GM21786 (cell line): ENCODE measurements around the gene MTLN.
A peak's percentile ranks its signal among the peaks of the same experiment; 100 is the strongest.
"Not testable (repeated sequence)": the region's sequence is repeated elsewhere in the genome, so short reads cannot be mapped to it uniquely, and the experiment has no call there.

Experiments used
- ATAC-seq: cut with Tn5 transposase; IDR thresholded peaks from one replicate; pipeline ENCODE4 v1.9.1; 2021; ENCODE audit not compliant: unreplicated experiment

The MTLN gene, protein sequence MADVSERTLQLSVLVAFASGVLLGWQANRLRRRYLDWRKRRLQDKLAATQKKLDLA

GRCh38 chr2:110211938-110212858 is at the start of gene MTLN:
Gene MTLN (minus strand): TSS chr2:110212547. CDS start chr2:110212525, 22 bp downstream.
- ATAC-seq: peak; percentile 92

GRCh38 chr2:110261910-110262309 is 49.6 kb upstream of the MTLN start:
- ATAC-seq: not testable (repeated sequence)

- ATAC-seq: not testable (repeated sequence)
Observed at GRCh38 chr2:110248081-110248795, 35.9 kb upstream of the MTLN start.

DNA sequence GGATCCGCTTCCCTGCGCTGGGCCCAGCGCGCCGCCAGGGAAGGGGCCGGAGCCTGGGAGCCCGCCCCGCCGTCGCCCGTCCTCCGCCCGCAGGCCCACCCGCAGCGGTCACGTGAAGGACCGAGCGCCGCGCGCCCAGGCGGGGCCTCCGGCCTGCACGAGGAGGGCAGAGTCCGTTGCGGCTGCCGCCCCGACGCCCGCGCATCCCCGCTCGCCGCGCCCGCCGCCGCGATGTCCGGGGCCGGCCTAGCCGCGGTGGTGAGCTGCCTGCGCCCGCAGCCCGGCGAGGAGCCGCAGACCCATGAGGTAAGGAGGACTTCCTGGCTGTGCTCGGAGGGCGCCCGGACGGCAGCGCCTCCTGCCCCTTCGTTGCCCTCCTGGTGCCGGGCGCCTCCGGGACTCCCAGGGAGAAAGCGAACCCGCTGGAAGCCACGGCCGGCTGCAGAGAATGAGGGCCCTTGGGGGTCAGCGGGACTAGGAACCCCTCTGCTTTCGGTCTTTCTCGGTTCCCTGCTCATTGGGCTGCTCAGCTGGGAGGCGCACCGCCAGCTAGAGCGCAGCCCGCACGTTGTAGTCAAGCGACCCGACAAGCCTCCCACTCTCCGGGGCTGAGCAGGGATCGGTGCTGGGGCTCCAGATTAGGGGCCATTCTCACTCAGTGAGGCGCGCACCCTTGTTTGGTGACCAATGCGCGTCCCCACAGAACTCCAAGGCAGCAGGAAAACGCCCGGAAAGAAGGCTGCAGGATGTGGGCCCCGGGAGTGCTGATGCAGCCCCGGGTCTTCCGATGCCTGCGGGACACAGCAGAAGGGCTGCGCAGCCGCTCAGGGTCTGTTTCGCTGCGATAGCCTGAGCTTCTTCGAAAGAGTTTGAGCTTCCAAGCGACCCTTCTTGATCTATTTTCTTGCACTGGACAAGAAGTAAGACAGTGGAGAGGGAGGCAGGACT is 33.4 kb upstream of the MTLN start:
- ATAC-seq: not testable (repeated sequence)

- not testable (repeated sequence) for ATAC-seq
Observed at GRCh38 chr2:110243283-110243682, 30.9 kb upstream of the MTLN start.

DNA sequence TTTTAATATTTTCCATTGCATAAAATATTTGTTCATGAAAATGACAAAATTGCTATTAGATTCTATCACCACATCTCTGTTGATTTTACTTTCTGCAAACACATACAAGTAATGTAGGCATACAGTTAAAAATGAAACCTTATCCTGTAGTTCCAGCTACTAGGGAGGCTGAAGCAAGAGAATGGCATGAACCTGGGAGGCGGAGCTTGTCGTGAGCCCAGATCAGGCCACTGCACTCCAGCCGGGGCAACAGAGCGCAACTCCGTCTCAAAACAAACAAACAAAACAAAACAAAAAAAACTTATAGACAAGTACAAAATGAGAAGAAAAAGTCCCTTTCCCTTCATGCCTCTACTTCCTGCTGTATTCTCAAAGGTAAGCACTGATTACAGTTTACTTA is 22.2 kb upstream of the MTLN start:
- ATAC-seq: not testable (repeated sequence)

GRCh38 chr2:110229886-110230285 is 17.5 kb upstream of the MTLN start:
- not testable (repeated sequence) for ATAC-seq

DNA sequence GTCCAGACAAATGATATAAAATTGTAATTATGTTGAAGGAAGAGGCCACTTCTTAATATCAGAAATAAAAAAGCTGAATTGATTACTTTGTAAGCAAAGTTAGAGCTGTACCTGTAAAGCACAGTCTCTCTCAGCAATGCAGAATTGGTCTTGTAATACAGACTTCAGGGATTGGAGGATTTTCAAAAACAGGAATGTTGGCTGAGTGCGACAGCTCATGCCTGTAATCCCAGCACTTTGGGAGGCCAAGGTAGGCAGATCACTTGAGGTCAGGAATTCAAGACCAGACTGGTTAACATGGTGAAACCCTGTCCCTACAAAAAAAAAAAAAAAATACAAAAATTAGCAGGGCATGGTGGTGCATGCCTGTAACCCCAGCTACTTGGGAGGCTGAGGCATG is 10.3 kb upstream of the MTLN start:
- ATAC-seq: not testable (repeated sequence)

DNA sequence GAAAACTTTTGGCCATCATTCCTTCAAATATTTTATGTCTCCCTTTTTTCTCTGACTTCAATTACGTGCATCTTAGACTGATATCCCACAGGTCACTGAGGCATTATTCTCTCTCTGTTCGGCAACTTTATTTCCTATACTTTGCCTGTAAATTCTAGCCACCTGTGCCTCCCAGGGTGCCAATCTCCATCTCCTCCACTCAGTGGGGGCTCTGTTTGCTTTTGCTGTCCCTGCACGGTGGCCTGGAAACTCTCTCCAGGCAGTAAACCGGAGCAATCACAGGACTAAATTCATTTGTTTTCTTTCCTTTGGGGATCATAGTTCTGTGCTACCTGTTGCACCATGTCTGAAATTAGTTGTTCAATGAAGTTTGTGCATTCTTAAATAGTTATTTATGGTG is 9.6 kb upstream of the MTLN start:
- no peak for ATAC-seq

DNA sequence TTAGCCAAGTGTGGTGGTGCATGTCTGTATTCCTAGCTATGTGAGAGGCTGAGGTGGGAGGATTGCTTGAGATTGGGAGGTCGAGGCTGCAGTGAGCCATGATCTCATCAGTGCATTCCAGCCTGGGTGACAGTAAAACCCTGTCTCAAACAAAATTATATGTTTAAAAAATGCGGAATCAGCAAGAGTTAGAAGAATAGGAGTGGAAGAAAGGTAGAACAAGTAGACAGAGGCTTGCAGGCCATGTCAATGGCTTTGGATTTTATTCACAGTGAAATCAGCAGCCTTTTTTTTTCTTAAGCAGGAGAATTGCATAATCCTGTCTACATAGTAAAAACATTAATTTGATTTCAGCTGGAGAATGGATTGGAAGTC is 7.8 kb upstream of the MTLN start:
- no peak for ATAC-seq

DNA sequence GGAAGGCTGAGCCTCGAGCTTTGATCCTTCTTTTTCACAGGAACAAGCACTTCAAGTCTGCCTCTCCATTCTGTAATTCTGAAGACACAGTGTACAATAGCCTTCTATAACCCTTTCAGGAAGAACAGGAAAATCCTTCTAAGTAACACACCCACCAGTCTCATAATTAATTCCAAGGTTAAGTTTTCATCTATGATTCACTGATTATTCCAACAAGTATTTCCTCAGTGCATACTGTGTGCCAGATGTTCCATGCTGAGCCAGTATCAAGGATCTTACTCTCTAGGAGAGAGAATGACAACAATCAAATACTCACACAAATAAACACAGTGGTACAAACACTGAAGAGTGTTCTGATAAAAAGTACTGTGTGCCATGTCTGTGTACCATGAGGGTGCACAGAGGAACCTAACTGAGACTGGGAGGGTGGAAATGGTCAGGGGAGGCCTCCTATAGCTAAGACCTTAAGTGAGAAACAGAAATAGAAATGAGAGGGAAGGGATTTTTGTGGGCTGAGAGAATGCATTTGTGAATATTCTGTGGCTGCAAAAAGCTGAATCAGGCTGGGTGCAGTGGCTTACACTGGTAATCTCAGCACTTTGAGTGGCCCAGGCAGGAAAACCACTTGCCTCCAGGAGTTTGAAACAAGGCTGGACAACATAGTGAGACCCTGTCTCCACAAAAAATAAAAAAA is 7.3 kb upstream of the MTLN start:
- ATAC-seq: no peak

DNA sequence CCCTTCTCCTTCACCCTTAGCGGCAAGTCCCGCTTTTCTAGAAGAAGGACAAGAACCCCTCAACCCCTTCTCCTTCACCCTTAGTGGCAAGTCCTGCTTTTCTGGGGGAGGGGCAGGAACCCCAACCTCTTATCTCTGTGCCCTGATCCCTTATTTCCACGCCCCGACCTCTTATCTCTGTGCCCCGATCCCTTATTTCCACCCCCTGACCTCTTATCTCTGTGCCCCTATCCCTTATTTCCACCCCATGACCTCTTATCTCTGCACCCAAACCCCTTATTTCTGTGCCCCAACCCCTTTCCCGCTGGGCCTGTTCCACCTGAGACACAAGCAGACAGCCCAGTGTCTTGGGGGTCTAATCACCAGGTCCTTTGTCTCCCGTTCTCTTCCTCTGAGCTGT is 6.5 kb upstream of the MTLN start:
- not testable (repeated sequence) for ATAC-seq

- ATAC-seq: no peak
Observed at GRCh38 chr2:110216803-110217202, 4.5 kb upstream of the MTLN start.

GRCh38 chr2:110216199-110216598 is 3.9 kb upstream of the MTLN start:
- no peak for ATAC-seq

GRCh38 chr2:110215566-110216158 is 3.3 kb upstream of the MTLN start:
- no peak for ATAC-seq

DNA sequence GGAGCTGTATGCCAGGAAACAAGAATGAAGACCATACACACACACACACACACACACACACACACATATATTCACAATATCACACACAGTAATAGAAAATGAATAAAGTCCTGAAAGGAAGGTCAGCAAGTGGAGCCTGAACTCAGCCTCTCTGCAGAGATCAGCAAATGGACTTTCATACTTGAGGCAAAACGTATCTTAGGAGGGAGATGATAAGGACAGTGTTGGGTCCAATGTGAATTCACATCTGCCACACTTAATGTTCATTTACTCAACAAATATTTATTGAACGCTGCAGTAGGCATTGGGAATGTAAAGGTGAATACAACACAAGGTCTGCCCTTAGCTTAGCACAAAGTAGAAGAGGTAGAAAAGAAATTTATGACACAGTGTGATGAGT is 2.7 kb upstream of the MTLN start:
- no peak for ATAC-seq

DNA sequence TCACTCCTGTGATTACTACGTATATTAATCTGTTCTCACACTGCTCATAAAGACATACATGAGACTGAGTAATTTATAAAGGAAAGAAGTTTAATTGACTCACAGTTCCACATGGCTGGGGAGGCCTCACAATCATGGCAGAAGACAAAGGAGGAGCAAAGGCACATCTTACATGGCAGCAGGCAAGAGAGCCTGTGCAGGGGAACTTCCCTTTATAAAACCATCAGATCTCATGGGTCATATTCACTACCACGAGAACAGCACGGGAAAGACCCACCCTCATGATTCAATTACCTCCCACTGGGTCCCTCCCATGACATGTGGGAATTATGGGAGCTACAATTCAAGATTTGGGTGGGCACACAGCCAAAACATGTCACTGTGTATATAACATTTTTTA is 1.2 kb upstream of the MTLN start:
- not testable (repeated sequence) for ATAC-seq

- no peak for ATAC-seq
Observed at GRCh38 chr2:110205660-110206455, 6.5 kb downstream of the MTLN start.
